ENCODE data around the gene SRPK2. TPM values are rescaled to one million over a fixed set of nuclear protein-coding genes. Genes with fewer than 3 reads are reported as not detected.

The SRPK2 gene
- total and polyA plus RNA-seq, 2 donors (not counting 1 experiment from before 2014, with no cell fraction given), result 15.2 to 108 TPM

DNA sequence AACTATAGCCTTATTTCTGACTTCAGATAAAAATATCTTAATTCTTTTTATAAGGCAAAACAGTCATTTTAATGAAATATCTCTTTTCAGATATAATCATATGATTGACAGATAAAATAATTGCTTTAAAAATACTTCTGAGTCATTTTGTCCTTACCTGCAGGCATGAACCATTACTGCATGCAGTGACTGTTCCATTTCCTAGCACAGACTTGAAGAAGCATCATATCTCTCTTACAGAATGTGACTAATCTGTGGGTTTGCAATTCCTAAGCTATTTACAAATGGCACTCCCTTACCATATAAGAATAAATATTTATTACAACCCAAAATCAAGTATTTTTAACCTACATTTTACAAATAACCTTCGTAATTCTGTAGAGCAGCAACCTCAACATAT, 120.7 kb downstream of the SRPK2 start:
- H3K4me2 ChIP-seq (replicated peaks; ENCODE audit: low read depth, low read length, poor library complexity, severe bottlenecking), result peak overlapping the region; percentile 80
- H3K9me3 Mint-ChIP-seq (ENCODE audit: insufficient read depth), result no peaks in the 10 kb centered on the region
- peak overlapping the region in 3 of 5 experiments; percentile 48 to 73 (median 65) for H3K4me3 ChIP-seq (ENCODE audit: control extremely low read depth in 1 of 5, extremely low read depth in 1 of 5, insufficient read depth in 1 of 5, low read depth in 2 of 5, low read length in 4 of 5)
- peak overlapping the region; percentile 17 for H3K4me3 Mint-ChIP-seq
- CTCF ChIA-PET, result interaction anchor here (1.2 to 1.4 kb wide), 2 partner anchors 84 to 345 kb away, joined by 3 to 4 read pairs; no protein-coding TSS in a partner anchor
- TF ChIP-seq EZH2 (IDR thresholded peaks at IDR 0.05; ENCODE audit: borderline replicate concordance, insufficient read depth, low read depth, low read length, poor library complexity, severe bottlenecking), result no peak
- TF ChIP-seq, protein P1, sequence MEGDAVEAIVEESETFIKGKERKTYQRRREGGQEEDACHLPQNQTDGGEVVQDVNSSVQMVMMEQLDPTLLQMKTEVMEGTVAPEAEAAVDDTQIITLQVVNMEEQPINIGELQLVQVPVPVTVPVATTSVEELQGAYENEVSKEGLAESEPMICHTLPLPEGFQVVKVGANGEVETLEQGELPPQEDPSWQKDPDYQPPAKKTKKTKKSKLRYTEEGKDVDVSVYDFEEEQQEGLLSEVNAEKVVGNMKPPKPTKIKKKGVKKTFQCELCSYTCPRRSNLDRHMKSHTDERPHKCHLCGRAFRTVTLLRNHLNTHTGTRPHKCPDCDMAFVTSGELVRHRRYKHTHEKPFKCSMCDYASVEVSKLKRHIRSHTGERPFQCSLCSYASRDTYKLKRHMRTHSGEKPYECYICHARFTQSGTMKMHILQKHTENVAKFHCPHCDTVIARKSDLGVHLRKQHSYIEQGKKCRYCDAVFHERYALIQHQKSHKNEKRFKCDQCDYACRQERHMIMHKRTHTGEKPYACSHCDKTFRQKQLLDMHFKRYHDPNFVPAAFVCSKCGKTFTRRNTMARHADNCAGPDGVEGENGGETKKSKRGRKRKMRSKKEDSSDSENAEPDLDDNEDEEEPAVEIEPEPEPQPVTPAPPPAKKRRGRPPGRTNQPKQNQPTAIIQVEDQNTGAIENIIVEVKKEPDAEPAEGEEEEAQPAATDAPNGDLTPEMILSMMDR (IDR thresholded peaks at IDR 0.05), result no peak
- no peak for DNase-seq
- WGBS (ENCODE audit: insufficient coverage), result no CpG with 5 or more reads among the region's 1 CpG
- H3K9ac ChIP-seq (ENCODE audit: low read length), result peak overlapping the region; percentile 68
- peaks cover 54% of the 10 kb centered on the region for H3K4me1 Mint-ChIP-seq
- peaks cover 91% of the 10 kb centered on the region for H3K79me2 ChIP-seq (ENCODE audit: control insufficient read depth, insufficient read depth, low read length)
- H3K27ac Mint-ChIP-seq, result no peak overlapping the region
- peaks cover 15 to 18% of the 10 kb centered on the region in 2 donors for H3K4me1 ChIP-seq (ENCODE audit: control insufficient read depth in 2 of 2, insufficient read depth in 2 of 2, low read length in 2 of 2)
- peaks cover 3% of the 10 kb centered on the region for H4K20me1 ChIP-seq (ENCODE audit: control insufficient read depth, insufficient read depth, low read length, poor library complexity, severe bottlenecking)
- peak overlapping the region; percentile 70 for H2AFZ ChIP-seq (ENCODE audit: insufficient read depth, low read depth, low read length, poor library complexity, severe bottlenecking)
- no peaks in the 10 kb centered on the region for H3K36me3 ChIP-seq (replicated peaks in 1 of 2; ENCODE audit: control extremely low read depth in 1 of 2, control insufficient read depth in 1 of 2, extremely low read depth in 1 of 2, insufficient read depth in 2 of 2, low read length in 1 of 2)
- H3K27me3 Mint-ChIP-seq, result no peaks in the 10 kb centered on the region
- H3K27ac ChIP-seq (ENCODE audit: low read length in 2 of 2), result peak overlapping the region in 1 of 2 donors; percentile 61
- H3K27me3 ChIP-seq (replicated peaks in 1 of 4; ENCODE audit: control extremely low read depth in 1 of 4, control insufficient read depth in 3 of 4, insufficient read depth in 4 of 4, low read length in 3 of 4), result no peaks in the 10 kb centered on the region
- POLR2A ChIA-PET, result interaction anchor here (1.2 kb wide), 1 partner anchor 121 kb away, joined by 3 read pairs; the partner anchor contains the start of gene SRPK2
- H3K9me3 ChIP-seq (ENCODE audit: control extremely low read depth in 1 of 3, control insufficient read depth in 2 of 3, insufficient read depth in 1 of 3, low read length in 2 of 3), result no peaks in the 10 kb centered on the region
- intact Hi-C loops (cut with micrococcal nuclease), result loop anchor here (2.0 kb wide), 2 partner anchors 85 to 121 kb away; partner anchors contain the start of gene SRPK2
- ATAC-seq (ENCODE audit: low read depth), result no peak

- Histone ChIP-seq H3K4me1 (ENCODE audit: control insufficient read depth in 2 of 2, insufficient read depth in 2 of 2, low read length in 2 of 2) (peaks cover 15 to 18% of the 10 kb centered on the region in 2 donors), H3K79me2 (ENCODE audit: control insufficient read depth, insufficient read depth, low read length) (peaks cover 95% of the 10 kb centered on the region), H3K9me3 (ENCODE audit: control extremely low read depth in 1 of 3, control insufficient read depth in 2 of 3, insufficient read depth in 1 of 3, low read length in 2 of 3) (no peaks in the 10 kb centered on the region), H3K9ac (ENCODE audit: low read length) (peak overlapping the region; percentile 0), H3K4me2 (replicated peaks; ENCODE audit: low read depth, low read length, poor library complexity, severe bottlenecking) (peak overlapping the region; percentile 80), H3K4me3 (ENCODE audit: control extremely low read depth in 1 of 5, extremely low read depth in 1 of 5, insufficient read depth in 1 of 5, low read depth in 2 of 5, low read length in 4 of 5) (no peak overlapping the region), H3K27me3 (replicated peaks in 1 of 4; ENCODE audit: control extremely low read depth in 1 of 4, control insufficient read depth in 3 of 4, insufficient read depth in 4 of 4, low read length in 3 of 4) (no peaks in the 10 kb centered on the region), H3K36me3 (replicated peaks in 1 of 2; ENCODE audit: control extremely low read depth in 1 of 2, control insufficient read depth in 1 of 2, extremely low read depth in 1 of 2, insufficient read depth in 2 of 2, low read length in 1 of 2) (no peaks in the 10 kb centered on the region), H2AFZ (ENCODE audit: insufficient read depth, low read depth, low read length, poor library complexity, severe bottlenecking) (no peak overlapping the region), H3K27ac (ENCODE audit: low read length in 2 of 2) (no peak overlapping the region), H4K20me1 (ENCODE audit: control insufficient read depth, insufficient read depth, low read length, poor library complexity, severe bottlenecking) (peaks cover 11% of the 10 kb centered on the region)
- no peak for ATAC-seq (ENCODE audit: low read depth)
- 63% methylated on average over 1 of the region's 1 CpG for WGBS (ENCODE audit: insufficient coverage)
- H3K27me3 Mint-ChIP-seq, result no peaks in the 10 kb centered on the region
- intact Hi-C loops (cut with micrococcal nuclease), result no loop called here
- TF ChIP-seq, protein P1 (IDR thresholded peaks at IDR 0.05), result no peak
- TF ChIP-seq EZH2 (IDR thresholded peaks at IDR 0.05; ENCODE audit: borderline replicate concordance, insufficient read depth, low read depth, low read length, poor library complexity, severe bottlenecking), result no peak
- H3K4me3 Mint-ChIP-seq, result peak overlapping the region; percentile 51
- DNase-seq, result no peak
- peaks cover 53% of the 10 kb centered on the region for H3K4me1 Mint-ChIP-seq
- ChIA-PET POLR2A (no interaction called here), CTCF (no interaction called here)
- no peaks in the 10 kb centered on the region for H3K9me3 Mint-ChIP-seq (ENCODE audit: insufficient read depth)
- no peak overlapping the region for H3K27ac Mint-ChIP-seq
Observed at GRCh38 chr7:105267244-105267643, 121.5 kb downstream of the SRPK2 start.
